GM19397 (cell line): ENCODE measurements around the gene FHL2.

Source experiments
- ATAC-seq: cut with Tn5 transposase; IDR thresholded peaks from one replicate; pipeline ENCODE4 v1.9.1; 2021; ENCODE audit warnings: mild to moderate bottlenecking, moderate library complexity; ENCODE audit not compliant: unreplicated experiment

The FHL2 gene, protein sequence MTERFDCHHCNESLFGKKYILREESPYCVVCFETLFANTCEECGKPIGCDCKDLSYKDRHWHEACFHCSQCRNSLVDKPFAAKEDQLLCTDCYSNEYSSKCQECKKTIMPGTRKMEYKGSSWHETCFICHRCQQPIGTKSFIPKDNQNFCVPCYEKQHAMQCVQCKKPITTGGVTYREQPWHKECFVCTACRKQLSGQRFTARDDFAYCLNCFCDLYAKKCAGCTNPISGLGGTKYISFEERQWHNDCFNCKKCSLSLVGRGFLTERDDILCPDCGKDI

DNA sequence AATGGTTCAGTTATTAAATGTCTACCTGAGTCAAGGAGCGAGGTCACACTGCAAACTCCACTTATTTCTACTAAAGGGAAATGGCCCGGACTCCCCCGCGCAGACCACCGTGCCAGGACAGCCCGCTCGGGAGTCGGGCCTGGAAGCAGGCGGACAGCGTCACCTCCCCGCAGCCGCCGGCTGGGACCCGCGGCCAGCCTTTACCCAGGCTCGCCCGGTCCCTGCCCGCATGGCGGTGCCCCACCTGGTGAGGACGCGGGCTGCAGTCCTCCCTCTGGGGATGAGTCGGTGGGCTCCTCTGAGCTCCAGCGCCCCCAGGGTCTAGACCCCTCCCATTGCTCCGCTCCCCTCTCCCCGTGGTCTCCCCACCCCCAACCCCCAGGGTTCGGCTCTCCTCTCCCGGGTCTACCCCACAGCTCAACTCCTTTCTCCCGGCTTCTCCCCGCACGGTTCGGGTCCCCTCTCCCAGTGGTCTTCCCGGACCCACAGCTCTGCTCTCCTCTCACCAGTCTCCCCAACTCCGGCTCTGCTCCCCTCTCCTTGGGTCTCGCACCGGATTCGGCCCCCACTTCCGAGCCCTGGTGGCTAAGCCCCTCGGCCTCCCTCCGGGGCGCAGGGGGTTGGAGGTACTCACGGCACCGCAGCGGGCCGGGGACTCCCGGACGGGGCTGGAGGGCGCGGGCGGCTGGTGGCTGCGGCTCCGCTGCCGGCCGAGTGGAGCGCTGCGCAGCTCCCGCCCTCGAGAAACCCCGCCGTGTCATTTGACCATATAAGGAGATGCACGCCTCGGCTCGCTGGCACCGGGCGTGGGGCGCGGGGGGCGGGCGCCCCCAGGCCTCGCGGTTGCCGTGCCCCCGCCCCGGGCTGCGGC, at the start of gene FHL2:
TSS of gene FHL2 (minus strand) at position 716 of the 871 bp plus-strand sequence. CDS start 12,535 bp downstream, outside the sequence.
- ATAC-seq: peak; percentile 99

DNA sequence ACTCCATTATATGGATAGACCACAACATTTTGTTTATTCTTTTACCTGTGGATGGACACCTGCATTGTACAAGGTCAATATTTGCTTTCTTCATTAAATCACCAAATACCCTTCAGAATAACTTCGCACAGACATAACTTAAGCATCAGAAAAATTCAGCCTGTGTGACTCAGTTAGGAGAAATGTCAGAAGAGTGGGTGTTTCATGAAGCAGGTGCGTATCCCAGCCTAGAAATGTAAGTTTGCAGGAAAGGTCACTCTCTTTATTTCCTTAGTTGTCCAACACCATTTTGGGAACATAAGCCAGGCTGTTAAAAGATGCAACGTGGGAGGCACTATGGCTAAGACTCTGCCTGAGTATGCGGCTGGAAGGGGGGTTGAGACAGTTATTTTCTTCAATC, 48.6 kb upstream of the FHL2 start:
- no peak for ATAC-seq

DNA sequence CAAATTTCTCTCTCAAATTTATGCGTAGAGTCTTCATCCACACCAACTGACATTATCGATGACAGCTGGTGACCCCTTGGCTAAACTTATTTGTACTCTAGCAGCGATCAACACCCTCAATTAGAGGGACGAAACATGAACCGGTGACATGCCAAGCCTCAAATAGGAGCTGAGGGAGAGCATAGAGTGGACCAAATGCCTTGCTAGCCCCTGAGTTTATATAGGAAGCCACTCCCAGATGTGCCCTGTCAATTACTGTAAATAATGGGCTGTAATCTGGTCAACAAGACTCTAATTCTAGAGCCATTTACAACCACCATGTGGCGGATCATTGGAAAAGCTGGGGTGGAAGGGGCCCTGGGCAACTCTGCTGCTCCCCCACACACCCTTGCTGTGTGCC, 47.6 kb upstream of the FHL2 start:
- ATAC-seq: no peak

DNA sequence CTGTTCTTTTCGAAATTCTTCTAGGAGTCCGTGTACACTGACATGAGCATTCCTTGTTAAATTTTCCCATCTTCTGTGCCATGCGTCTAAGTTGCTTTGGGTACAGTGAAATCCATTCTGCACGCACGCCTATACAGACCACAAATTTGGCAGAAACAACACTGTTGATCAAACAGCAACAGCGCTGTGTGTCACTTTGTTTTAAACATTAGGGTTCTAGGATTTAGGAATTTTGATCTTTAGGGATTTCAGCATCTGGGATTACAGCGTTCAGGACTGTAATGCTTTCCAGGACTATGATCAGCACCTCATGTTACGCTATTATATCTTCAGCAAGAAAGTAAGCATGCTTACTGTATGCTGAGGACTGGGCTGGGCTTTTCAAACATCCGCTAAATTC, 47.1 kb upstream of the FHL2 start:
- no peak for ATAC-seq

DNA sequence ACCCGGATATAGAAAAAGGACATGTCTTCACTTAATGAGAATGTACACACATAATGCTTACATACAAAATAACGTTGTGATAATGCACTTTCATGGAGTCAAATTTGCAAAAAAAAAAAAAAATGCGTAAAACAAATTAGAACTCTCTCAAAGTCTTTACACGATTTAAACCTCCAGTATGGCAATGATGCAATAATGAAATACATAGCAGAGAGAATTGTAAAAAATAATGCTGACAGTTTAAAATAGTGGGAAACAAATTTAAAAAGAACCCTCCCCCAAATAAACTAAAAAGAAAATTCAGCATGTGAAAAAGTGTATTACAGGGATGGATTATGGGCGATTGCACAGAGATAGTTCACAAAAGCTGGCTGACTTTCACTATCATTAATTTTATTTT, 46.6 kb upstream of the FHL2 start:
- no peak for ATAC-seq

DNA sequence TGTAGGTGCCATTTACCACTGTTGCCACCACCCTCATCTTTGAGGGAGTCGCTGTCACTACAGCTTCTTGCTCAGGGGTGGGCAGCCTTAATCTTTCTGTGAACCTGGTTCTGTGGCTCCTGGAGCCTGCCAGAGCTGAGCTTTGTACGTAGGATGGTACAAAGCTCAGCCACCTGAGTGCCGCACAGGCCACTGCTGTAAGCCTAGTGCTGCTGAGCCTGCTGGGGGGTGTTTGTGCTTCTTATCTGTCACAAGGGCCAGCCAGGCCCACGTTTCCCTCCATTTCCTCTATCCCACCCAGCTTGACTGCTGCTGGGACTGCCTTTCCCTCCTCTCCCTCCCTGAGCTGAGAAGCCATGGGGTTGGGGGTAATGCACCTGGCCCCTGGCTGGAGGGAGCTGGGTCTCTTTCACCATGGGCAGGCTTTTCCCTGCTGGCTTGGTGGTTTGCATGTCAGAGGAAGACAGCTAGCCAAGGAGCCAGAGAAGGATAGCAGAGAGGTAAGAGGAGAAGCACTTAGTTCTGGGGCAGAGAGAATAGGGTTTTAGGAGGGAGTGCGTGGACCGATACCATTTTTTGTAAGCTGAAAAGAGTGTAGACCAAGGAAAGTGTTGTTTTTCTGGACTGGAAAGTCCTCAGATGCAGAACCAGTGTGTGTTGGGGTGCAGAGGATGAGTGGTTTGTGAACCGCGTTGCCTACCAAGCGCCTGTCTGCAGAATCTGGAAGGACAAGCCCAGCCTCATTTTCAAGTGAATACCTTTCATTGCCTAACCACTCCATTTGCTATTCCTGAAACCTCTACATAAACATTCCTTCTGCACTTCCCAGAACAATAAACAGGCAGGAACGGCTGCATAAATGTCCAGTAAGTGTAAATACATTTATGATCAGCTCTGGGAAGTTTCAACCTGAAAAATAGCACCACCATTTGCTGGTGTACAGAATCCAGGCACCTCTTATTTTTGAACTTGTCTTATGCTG, 45.1 kb upstream of the FHL2 start:
- ATAC-seq: no peak

DNA sequence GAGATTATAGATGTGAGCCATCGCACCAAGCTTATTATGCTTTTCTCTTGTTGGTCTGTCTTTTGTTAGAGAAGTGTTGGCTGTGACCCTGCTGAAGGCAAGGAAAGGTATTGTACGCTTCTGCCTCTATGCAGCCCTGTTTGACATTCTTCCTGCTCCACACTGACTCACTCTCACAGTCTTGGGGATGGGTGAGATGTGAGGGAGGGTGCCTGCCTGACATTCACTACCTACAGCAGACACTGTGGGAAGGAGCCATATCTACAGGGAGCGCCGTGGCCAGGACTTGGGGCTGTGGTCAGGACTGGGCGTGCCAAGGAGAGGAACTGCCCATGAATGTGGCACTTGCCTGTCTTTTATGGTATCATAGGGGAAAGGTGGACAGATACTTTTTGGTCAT, 43.9 kb upstream of the FHL2 start:
- no peak for ATAC-seq

DNA sequence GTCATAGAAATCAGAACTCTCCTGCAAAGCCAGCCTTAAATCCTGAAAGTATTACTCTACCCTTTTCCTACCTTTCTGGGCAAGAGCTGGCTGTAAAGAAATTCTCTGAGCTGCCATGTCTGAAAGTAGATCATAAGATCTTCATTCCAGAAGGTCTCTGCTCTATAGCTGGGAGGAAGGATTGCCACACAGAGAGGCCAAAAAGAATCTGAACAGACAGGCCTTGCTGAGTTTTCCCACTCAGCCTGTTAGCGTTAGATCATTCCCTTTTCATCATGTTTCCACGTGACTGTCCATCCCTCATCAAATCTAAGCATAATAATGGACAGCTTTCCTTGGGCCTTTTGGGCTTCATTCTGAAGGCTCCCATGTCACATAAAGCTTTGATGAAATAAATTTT, 43.2 kb upstream of the FHL2 start:
- no peak for ATAC-seq

DNA sequence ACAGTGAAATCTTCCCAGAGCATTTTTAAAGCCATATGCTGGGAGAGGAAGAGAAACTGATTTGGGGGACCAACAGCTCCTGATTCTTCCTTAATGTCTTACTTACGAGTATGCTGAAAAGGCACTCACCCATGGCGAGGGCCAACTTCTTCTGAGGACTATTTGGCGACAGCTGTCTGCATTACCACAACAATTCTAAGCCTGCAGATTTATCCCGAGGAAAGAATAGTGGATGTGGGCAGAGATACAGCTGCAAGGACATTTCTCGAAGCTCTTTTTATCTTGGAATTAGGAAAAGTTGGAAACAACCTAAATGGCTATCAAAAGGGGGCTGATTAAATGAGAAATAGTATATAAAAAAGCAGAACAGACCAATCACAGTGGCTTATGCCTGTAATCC, 40.3 kb upstream of the FHL2 start:
- ATAC-seq: no peak

DNA sequence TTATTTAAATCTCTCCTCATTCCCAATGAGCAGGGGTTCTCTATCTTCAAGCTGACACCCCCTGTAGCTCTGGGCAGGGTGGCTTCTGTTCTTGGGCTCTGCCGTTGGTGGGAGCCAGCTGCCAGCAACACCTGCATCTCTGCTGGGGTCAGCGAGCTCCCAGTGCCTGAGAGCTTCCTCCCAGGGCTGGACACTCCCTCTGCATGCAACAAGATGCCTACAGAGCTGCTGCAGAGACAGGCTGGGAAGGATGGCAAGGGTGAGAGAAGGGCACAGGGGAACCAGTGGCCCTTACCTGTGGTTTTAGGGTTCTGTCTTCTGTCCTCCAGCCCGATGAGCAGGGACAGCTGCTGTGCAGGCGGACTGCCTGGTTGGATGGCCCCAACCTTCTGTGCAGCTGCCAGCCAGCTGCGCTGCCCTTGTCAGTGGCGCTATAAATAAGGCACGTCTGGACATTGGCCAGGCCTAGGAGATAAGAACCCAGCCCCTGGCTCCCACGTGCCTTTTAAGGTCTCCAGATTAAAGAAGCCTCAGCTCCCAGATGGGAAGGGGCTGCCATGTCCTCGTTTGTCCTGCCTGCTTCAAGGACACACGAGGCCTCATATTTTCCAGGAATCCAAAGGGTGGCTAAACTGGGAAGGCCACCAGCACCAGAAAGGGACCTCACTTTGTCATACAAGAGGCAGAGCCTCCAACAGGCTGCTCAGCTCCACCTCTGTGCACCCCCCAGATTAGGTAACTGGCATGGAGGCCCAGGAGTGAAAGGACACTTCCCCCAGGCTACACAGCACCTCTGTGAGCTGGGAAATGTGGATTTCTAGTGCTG, 39.5 kb upstream of the FHL2 start:
- no peak for ATAC-seq

DNA sequence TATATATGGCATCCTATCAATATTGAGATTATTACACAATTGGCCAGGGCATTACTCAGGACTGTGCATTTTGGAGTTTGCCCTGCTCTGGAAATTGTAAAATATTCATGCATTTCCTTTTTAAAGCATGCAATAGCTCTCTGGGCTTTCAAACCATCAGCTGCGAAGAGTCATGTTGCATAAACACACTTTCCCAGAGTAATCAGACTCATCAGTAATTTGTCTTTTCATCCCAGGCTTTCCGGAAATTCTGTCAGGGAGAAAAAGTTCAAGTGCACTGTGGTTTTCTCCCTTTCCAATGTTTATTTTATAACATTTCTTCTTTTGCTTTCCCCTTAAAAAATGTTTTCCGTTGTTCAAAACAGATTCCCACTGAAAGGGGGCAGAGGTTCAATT, 38.9 kb upstream of the FHL2 start:
- ATAC-seq: no peak

DNA sequence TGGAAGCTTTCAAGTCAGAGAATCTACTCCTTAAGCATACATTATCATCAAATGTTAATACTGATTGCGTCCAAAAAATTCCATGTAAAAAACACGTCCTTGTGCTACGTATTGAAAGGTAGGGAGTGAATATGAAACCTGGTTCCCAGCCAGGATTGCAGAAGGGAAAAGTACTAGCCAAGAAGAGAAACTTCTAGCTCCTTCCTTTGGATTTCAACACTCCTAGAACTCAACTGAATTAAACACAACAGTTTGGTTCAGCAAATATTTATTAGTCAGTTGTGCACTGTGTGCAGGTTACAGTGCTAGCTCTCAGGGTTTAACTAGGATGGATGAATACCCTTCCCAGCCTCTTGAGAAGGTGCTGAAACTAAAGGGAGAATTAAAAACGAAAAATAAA, 33.9 kb upstream of the FHL2 start:
- no peak for ATAC-seq

DNA sequence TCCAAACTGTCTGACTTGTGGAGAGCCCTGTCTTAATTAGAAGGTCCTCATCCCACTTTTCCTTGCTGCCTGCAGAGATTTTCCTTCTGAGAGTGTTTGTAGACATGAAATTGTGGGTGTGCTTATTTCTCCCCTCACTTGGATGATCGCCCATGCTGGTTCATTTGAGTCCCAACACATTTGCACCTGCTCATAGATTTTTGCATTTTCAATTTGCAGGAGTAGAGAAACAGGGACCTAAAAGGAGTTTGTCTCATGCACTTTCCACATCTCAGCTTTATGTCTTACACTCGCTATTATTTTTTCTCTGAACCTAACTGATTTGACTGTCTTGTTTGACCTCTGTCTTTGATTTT, 33.2 kb upstream of the FHL2 start:
- ATAC-seq: no peak

DNA sequence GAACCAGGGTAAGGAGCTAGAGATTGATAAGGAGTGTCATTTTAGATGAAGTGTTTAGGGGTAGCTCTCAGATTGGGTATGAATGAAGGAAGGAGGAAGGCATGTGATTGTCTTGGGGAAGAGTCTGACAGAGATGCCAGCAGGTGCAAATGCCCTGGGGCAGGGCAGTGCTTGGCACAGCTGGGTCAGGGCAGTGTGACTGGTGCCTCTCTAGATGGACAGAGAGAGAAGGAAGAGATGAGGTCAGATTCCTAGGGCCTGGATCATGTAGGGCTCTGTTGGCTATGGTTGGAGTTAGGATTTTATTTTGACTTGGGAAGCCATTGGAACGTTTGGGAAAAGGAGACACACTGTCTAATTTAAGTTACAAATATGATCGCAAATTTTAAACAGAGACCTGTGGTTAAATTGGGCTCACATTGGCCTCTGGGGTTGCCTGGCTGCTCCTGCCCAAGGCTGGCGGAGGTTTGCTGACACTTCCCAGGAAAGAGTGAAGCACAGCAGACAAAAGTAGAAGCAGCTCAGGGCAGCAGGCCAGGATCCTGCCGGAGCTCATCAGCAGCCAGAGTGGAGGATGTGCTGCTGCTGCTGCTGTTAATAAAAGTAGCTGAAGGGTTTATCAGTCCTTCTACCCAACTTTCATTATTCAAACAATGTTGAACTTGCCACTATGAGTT, 32.7 kb upstream of the FHL2 start:
- no peak for ATAC-seq

DNA sequence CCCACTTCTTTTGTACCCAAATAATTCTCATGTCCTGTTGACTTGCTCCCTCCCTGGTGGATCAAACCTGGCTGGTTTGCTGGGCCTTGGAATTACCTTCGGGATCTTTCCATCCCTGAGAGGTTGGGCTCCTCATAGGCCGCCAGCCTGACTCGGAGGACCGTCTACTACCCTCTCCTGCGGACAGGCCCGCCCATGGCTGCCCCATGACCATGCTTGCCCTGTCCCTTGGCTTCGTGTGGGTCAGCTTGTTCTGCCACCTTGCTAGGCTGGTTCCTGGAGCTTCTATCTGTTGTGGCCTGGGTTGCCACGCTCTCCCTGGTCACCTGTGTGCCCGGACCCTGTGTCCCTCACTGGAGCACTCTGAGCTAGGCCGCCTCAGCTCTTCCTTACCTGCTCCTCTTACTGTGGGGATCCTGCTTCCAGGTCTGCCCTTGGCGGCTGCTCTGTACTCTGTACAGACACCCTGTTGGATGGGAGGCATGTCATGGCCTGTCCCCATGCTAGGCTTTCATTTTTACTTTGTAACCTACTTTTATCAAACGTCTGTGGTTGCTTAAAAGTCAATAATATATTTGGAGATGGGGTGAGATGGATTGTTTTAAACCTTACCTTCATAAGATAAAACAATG, 29.7 kb upstream of the FHL2 start:
- ATAC-seq: no peak

DNA sequence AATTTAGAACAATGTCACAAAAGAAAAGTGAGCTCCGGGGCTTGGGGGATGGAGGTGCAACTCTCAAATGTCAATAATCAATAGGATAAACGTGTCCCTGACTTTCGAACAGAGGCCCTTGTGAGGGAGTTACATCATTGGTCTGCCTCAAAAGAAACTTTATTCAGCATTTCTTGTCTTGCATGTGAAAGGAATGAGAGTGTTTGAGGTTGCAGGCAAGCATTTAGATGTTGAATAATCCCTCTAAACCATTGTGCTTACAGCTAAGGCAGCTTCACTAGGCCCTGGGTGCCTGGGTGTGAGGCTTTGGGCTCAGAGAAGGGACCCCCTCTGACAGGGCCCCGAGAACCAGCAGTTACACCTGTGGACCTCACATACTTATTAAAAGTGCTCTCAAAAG, 28.6 kb upstream of the FHL2 start:
- ATAC-seq: no peak

DNA sequence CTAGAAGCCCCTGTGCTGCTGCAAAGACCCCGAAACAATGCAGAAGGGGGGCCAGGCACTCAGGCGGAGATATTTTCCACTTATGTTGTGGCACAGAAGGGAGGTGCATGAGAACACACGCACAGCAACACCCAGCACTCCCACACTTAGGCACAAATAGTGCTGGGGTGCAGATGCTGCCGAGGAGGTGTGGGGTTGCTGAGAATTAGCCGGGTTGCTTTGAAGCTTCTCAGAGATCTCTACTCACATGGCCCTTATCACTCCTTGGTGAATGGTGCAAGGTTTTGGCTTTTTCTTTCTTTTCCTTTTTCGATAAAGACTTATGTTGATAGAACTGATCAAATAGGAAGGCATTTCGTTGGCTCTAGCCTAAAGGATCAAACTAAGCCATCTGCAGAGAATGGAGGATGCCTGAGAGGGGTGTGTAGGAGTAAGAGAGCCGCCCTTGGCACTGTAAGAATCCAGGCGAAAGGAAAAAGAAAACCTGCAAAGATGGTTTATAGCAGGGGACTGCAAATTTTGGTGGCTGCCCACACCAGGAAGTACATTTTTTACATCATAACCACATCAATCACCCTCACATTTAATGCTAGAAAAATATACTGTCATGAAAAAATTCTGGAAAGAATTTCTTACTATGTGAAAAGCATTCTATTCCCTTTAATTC, 27.9 kb upstream of the FHL2 start:
- ATAC-seq: no peak

DNA sequence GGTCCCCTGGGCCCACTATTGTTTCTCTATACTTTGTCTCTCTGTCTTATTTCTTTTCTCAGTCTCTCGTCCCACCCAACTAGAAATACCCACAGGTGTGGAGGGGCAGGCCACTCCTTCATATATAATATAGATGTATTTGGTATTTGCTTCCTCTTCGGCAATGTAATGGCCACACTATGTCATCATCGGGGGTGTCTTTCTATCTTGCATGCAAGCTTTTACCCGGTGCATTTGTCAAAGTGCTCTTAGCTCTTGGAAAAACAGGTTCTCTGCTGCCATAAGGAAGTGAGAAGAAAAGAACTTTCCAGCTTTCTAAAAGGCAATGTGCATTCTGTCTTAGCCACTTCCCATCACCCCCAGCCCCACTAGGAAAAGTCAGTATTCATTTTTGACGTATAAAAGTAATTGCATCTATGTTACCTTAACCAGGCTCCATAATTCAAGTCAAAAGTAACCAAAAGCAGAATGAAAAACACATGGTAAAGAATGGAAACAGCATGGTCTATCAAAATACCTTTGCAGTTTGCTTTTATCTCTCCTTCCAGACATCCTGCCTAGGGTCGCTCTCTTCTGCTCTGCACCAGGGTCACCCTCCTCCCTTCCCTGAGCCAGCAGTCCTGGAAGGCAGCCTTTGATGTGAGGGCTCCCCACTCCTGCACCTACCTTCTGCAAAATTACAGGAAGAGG, 27.2 kb upstream of the FHL2 start:
- ATAC-seq: no peak
